IPS-11a (cell line): ENCODE results near the gene F2R.
"Not testable (repeated sequence)": the region's sequence is repeated elsewhere in the genome, so short reads cannot be mapped to it uniquely, and the experiment has no call there.

Experiments used
- H3K4me3 ChIP-seq: one replicate; pipeline ENCODE4 v1.5.1; 2013; ENCODE audit warnings: low read depth, low read length, control low read depth

Gene F2R

GRCh38 chr5:76747706-76748105 lies 31.8 kb downstream of the F2R start:
- no peak overlapping the region for H3K4me3 ChIP-seq

GRCh38 chr5:76751291-76751690 lies 35.4 kb downstream of the F2R start:
- no peak overlapping the region for H3K4me3 ChIP-seq

GRCh38 chr5:76754668-76755078 lies 38.7 kb downstream of the F2R start:
- H3K4me3 ChIP-seq, result no peak overlapping the region

GRCh38 chr5:76755779-76756637 lies 40.1 kb downstream of the F2R start:
- H3K4me3 ChIP-seq, result no peak overlapping the region

- no peak overlapping the region for H3K4me3 ChIP-seq
Observed at GRCh38 chr5:76757049-76757448, 41.1 kb downstream of the F2R start.

- not testable (repeated sequence) for H3K4me3 ChIP-seq
Observed at GRCh38 chr5:76761118-76761517, 45.2 kb downstream of the F2R start.

- no peak overlapping the region for H3K4me3 ChIP-seq
Observed at GRCh38 chr5:76762484-76762883, 46.6 kb downstream of the F2R start.

- H3K4me3 ChIP-seq, result no peak overlapping the region
Observed at GRCh38 chr5:76763136-76763535, 47.2 kb downstream of the F2R start.

- no peak overlapping the region for H3K4me3 ChIP-seq
Observed at GRCh38 chr5:76764374-76764773, 48.4 kb downstream of the F2R start.

- no peak overlapping the region for H3K4me3 ChIP-seq
Observed at GRCh38 chr5:76765249-76765648, 49.3 kb downstream of the F2R start.

- H3K4me3 ChIP-seq, result no peak overlapping the region
Observed at GRCh38 chr5:76766746-76767145, 50.8 kb downstream of the F2R start.

- not testable (repeated sequence) for H3K4me3 ChIP-seq
Observed at GRCh38 chr5:76771041-76771440, 55.1 kb downstream of the F2R start.

GRCh38 chr5:76771705-76772405 lies 55.9 kb downstream of the F2R start:
- H3K4me3 ChIP-seq, result no peak overlapping the region

GRCh38 chr5:76775921-76776320 lies 60.0 kb downstream of the F2R start:
- H3K4me3 ChIP-seq, result no peak overlapping the region

GRCh38 chr5:76776391-76776790 lies 60.5 kb downstream of the F2R start:
- no peak overlapping the region for H3K4me3 ChIP-seq

- H3K4me3 ChIP-seq, result not testable (repeated sequence)
Observed at GRCh38 chr5:76780616-76781015, 64.7 kb downstream of the F2R start.

- H3K4me3 ChIP-seq, result no peak overlapping the region
Observed at GRCh38 chr5:76781775-76782174, 65.8 kb downstream of the F2R start.

- no peak overlapping the region for H3K4me3 ChIP-seq
Observed at GRCh38 chr5:76782444-76782843, 66.5 kb downstream of the F2R start.
